ENCODE results near the gene TRIM8.

- no peak for TF ChIP-seq CTCF (IDR thresholded peaks at IDR 0.05; ENCODE audit: low read length)
- TF ChIP-seq EZH2 (IDR thresholded peaks at IDR 0.05; ENCODE audit: borderline replicate concordance, low read length), result no peak
Observed at GRCh38 chr10:102619281-102619981, 24.8 kb upstream of the TRIM8 start.
